C4-2B (cell line): ENCODE measurements around the gene IGFL2.

Experiments
- CTCF ChIP-seq: fragments of 450-650 bp; conservative IDR thresholded peaks from 2 replicates; pipeline ENCODE4 v1.5.1; 2017; ENCODE audit warnings: mild to moderate bottlenecking
- ZFX ChIP-seq: fragments of 450-650 bp; IDR thresholded peaks from 2 replicates; pipeline ENCODE4 v1.6.1; 2017

- no peak for TF ChIP-seq CTCF
- TF ChIP-seq ZFX: no peak
These were observed at the start of gene IGFL2 for GRCh38 chr19:46147791-46148288.
